ENCODE data around the gene SETX. TPM values are rescaled to one million over a fixed set of nuclear protein-coding genes. Genes with fewer than 3 reads are reported as not detected.

Gene SETX
- total and polyA plus RNA-seq, 12 donors, result 16.9 to 35.1 (median 27.4) TPM

GRCh38 chr9:132395560-132395959 is 40.8 kb upstream of the SETX start:
- ATAC-seq (no peak), DNase-seq (no peak)
- intact Hi-C loops (cut with DNase I), result loop anchor here in 1 of 10 donors (10.0 kb wide), 1 partner anchor 101 kb away; no protein-coding TSS in a partner anchor
- WGBS, 2 donors, result 92 to 93% methylated on average over 11 of the region's 11 CpGs
- Histone ChIP-seq H3K27me3 (no peaks in the 10 kb centered on the region), H3K9me3 (no peaks in the 10 kb centered on the region), H3K4me3 (no peak overlapping the region), H3K27ac (no peak overlapping the region), H3K4me1 (peaks cover 0 to 8% (median 0%) of the 10 kb centered on the region in 9 donors), H3K36me3 (peaks cover 0 to 100% (median 73%) of the 10 kb centered on the region in 9 donors)
- TF ChIP-seq CTCF (IDR thresholded peaks at IDR 0.05), result no peak

- 89 to 91% methylated on average over 11 of the region's 11 CpGs for WGBS, 2 donors
- H3K36me3 ChIP-seq, result peaks cover 0 to 100% (median 72%) of the 10 kb centered on the region in 9 donors
- H3K27ac ChIP-seq, result peak overlapping the region in 1 of 10 donors; percentile 2
- H3K27me3 ChIP-seq, result no peaks in the 10 kb centered on the region
- ATAC-seq (no peak), DNase-seq (no peak)
- no peak for TF ChIP-seq CTCF (IDR thresholded peaks at IDR 0.05)
- no peaks in the 10 kb centered on the region for H3K9me3 ChIP-seq
- H3K4me3 ChIP-seq, result no peak overlapping the region
- intact Hi-C loops (cut with DNase I), result loop anchor here in 2 of 10 donors (5.0 to 10.0 kb wide), 2 partner anchors 97 to 109 kb away; no protein-coding TSS in a partner anchor
- H3K4me1 ChIP-seq, result peaks cover 0 to 8% (median 0%) of the 10 kb centered on the region in 9 donors
Observed at GRCh38 chr9:132391449-132391848, 36.7 kb upstream of the SETX start.

GRCh38 chr9:132390966-132391365 is 36.2 kb upstream of the SETX start:
- ATAC-seq (peak in 2 of 8 donors; percentile 37 to 56), DNase-seq (no peak)
- Histone ChIP-seq H3K4me1 (peaks cover 0 to 8% (median 0%) of the 10 kb centered on the region in 9 donors), H3K36me3 (peaks cover 0 to 100% (median 74%) of the 10 kb centered on the region in 9 donors), H3K27me3 (no peaks in the 10 kb centered on the region), H3K4me3 (no peak overlapping the region), H3K27ac (peak overlapping the region in 1 of 10 donors; percentile 2), H3K9me3 (no peaks in the 10 kb centered on the region)
- intact Hi-C loops (cut with DNase I), result loop anchor here in 2 of 10 donors (5.0 to 10.0 kb wide), 2 partner anchors 96 to 109 kb away; no protein-coding TSS in a partner anchor
- 47 to 59% methylated on average over 7 of the region's 7 CpGs for WGBS, 2 donors
- no peak for TF ChIP-seq CTCF (IDR thresholded peaks at IDR 0.05)

GRCh38 chr9:132387133-132387532 is 32.3 kb upstream of the SETX start:
- Histone ChIP-seq H3K36me3 (peaks cover 0 to 100% (median 69%) of the 10 kb centered on the region in 9 donors), H3K4me3 (no peak overlapping the region), H3K27ac (no peak overlapping the region), H3K4me1 (peaks cover 0 to 8% (median 0%) of the 10 kb centered on the region in 9 donors), H3K9me3 (no peaks in the 10 kb centered on the region), H3K27me3 (no peaks in the 10 kb centered on the region)
- 94 to 96% methylated on average over 7 of the region's 7 CpGs for WGBS, 2 donors
- no peak for TF ChIP-seq CTCF (IDR thresholded peaks at IDR 0.05)
- intact Hi-C loops (cut with DNase I), result no loop called here
- ATAC-seq (no peak), DNase-seq (no peak)
